ENCODE data around the gene SLC50A1.

- no peak for TF ChIP-seq CTCF (IDR thresholded peaks at IDR 0.05; ENCODE audit: insufficient read depth, low read length, poor library complexity, severe bottlenecking)
- TF ChIP-seq EZH2phosphoT487 (conservative IDR thresholded peaks at IDR 0.05; ENCODE audit: low read length) = no peak
Measured at GRCh38 chr1:155103325-155103724, 32.3 kb upstream of the SLC50A1 start.
